HG02852 (cell line): ENCODE measurements around the gene NCKAP5.
"Not testable (repeated sequence)": the region's sequence is repeated elsewhere in the genome, so short reads cannot be mapped to it uniquely, and the experiment has no call there.

Source experiments
- ATAC-seq: cut with Tn5 transposase; IDR thresholded peaks from one replicate; pipeline ENCODE4 v1.9.1; 2021; ENCODE audit warnings: mild to moderate bottlenecking, moderate library complexity; ENCODE audit not compliant: unreplicated experiment

The NCKAP5 gene

GRCh38 chr2:133525090-133525489, 43.2 kb downstream of the NCKAP5 start:
- no peak for ATAC-seq

DNA sequence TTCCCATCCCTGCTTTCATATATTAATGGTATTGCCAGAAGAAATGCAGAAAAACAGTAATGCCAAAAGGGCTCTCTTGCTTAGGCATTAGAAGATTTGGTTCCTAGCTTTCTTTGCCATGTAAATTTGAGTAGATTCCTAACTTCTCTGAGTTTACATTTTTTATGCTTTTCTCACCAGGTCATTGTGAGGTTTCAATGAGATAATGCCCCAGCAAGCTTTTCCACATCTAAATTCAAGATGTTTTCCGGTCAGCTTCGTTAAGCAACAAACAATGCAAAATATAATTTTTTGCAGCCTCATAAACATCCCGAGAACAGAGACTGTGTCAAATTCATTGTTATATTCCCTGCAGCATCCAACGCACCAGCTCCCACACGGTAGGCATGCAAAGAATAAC, 44.9 kb downstream of the NCKAP5 start:
- no peak for ATAC-seq

- ATAC-seq, result no peak
Measured at GRCh38 chr2:133522204-133522603, 46.1 kb downstream of the NCKAP5 start.

DNA sequence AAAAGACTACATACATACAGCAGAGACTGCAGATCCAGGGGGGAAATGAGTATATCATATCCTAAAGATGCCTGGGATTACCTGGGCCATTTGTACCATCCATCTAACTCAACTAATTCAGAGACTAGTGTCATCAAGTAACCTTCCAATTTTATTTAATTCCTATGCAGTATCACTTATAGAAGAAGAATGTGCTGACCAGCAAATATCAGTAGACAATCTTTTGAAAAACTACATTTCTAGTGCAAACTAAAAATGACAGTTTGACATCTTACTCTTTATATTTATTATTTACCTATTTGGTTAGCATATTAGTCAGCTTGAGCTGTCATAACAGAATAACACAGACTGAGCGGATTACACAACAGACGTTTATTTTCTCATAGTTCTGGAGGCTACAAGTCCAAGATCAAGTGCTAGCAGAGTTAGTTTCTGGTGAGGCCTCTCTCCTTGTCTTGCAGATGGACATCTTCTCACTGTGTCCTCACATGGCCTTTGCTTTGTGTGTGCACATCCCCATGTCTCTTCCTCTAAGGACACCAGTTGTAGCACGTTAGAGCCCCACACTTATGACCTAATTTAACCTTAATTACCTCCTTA, 47.0 kb downstream of the NCKAP5 start:
- no peak for ATAC-seq

DNA sequence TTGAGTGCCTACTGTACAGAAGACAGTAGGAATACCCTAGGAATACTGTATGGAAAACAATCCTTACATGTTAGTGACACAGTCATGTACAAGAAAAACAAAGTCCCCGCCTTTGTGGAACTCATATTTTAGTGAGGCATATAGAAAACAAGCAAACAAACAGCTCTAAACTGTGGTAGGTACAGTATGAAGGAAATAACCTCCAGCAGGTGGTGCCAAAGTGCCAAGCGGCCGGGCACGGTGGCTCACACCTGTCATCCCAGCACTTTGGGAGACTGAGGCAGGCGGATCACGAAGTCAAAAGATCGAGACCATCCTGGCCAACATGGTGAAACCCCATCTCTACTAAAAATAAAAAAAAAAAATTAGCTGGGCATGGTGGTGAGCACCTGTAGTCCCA, 48.6 kb downstream of the NCKAP5 start:
- ATAC-seq, result not testable (repeated sequence)

- no peak for ATAC-seq
Measured at GRCh38 chr2:133518700-133519344, 49.4 kb downstream of the NCKAP5 start.

DNA sequence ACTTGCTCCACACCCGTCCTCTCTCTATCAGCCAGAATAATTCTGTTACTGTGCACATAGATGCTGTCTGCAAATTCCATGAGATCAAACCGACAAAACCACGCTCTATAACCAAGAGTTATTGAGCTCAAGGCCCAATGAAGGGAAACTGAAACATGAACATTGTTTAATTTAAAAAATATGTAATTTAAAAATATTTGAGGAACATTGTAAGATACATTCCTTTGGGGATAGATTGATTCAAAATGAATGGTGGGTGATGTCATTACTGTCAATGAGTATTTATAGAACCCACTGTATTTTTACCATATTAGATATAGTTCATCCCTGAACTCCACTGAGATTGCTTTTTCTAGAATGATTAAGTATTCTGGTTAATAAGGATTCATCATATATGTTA, 50.4 kb downstream of the NCKAP5 start:
- no peak for ATAC-seq

GRCh38 chr2:133516405-133517026, 51.7 kb downstream of the NCKAP5 start:
- ATAC-seq, result no peak

DNA sequence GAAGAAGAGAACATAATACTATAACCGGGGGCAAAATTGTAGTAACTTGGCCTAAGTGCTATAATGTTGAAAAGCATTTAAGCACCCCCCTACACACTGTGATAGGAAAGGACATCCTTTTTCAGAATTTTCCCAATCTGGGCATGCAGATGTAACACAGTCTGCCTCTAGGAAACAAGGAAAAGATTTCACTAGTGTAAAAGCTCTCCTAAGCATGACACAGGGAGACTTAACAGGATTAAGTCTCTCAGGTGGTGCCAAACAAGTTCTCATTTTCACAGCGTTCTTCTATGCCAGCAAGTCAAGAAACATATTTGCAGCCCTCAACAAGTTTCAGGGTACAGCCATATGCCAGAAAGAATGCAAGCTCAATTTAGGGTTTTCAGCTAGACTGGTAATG, 53.0 kb downstream of the NCKAP5 start:
- ATAC-seq, result no peak

- no peak for ATAC-seq
Measured at GRCh38 chr2:133513893-133514292, 54.4 kb downstream of the NCKAP5 start.

DNA sequence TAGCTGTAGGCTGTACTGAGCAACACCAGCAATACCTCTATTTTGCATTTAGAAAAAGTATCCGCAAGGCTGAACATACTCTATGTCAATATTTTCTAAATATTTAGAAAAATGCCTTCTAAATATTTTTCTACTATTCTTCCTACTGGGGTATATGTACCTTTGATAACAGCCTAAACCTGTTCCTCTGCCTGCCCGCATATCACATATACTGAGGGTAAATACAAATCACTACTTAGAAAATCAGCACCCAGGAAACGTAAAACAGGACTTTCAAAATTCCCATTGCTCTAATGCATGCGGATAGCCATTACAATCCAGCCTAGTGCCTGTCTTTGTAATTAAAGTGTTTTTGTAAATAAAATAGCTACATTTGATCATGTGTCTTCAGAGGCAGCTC, 56.1 kb downstream of the NCKAP5 start:
- no peak for ATAC-seq

GRCh38 chr2:133511679-133512078, 56.6 kb downstream of the NCKAP5 start:
- no peak for ATAC-seq

DNA sequence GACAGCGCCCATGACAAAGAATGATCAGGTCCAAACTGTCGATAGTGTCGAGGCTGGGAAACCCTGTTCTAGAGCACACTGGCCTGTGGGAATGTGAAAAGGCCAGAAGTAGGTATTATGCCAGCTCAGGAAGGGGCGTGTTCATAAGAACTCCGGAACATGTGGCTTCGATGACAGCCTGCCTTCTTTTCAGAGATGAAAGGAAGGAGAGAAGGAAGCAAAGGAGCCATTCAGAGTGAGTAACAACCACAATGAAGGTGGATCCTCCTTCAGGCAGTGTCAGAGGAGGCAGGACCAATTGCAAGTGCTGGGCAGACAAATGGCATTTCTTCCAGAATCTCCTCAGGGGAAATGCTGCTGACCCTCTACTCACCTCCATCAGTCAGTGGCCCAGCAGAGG, 58.5 kb downstream of the NCKAP5 start:
- ATAC-seq, result no peak

DNA sequence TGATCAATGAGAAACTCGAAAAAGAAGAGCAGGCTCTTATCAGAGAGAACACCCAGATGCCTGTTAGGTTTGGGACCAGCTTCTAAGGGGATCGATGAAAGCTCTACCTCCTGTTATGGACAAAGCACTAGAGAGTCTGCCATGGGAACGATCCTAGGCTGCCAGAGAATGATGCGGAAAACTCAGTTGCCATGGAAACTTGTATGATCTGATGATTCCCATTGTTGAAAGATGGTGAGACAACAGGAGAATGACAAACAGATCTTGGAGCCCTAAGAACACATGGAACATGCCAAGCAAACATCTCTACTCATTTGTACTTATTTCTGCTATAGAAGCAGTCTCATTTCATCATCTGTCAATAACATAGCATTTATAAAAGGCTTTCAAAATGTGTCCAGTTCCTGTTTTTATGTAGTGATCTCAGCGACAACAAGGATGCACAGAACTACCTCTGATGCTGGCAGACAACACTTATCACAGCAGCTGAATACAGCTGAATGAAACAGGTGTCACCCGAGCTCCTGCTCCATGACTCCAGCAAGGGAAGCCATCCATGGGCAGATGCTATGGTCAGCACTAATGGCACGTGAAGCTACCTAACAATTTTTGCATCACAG, 59.6 kb downstream of the NCKAP5 start:
- ATAC-seq, result no peak

- ATAC-seq, result no peak
Measured at GRCh38 chr2:133506996-133507395, 61.3 kb downstream of the NCKAP5 start.

DNA sequence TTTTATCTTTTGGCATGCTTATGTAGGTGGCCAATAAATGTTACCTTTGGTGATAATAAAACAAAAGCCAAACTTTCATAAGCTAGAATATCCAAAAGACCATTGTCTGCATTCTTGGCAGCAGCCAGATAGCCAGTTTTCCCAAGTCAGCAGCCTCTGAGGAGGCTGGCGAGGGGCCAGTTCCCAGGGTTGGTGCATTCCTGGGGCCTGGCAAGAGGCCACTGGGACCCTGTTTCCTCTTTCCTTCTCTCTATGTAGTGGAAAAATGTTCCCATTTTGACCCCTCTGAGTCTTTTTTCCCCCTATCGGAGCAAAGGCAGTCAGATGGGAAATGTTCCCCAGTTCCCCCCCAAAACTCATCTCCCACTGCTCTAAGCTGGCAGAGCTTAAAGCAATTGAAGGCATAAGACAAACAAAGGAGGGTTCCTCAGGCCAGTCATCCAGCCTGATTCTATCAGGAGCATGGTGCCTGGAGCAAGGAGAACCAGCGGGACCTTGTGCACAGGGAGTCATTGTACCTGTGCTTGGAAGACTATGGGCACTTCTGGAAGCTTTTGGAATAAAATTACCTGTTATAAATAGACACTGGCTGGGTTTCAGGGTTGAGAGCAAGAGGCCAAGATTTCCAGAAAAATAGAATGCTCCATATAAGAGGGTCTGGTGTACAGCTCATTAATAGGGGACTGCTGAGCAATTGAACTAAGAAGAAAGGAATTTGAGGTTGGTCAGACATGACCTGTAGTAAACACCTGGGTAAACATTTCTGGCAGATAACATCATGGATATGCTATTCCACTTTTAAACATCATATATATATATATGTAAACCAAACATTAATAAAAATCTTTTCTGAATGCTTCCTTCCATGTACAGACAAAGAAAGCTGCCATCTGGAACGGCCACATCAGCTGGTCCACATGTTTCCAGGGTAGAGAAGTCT, 63.4 kb downstream of the NCKAP5 start:
- ATAC-seq, result no peak

GRCh38 chr2:133503927-133504326, 64.3 kb downstream of the NCKAP5 start:
- ATAC-seq, result no peak

GRCh38 chr2:133503323-133503722, 64.9 kb downstream of the NCKAP5 start:
- peak; percentile 61 for ATAC-seq

GRCh38 chr2:133502678-133503077, 65.6 kb downstream of the NCKAP5 start:
- no peak for ATAC-seq

DNA sequence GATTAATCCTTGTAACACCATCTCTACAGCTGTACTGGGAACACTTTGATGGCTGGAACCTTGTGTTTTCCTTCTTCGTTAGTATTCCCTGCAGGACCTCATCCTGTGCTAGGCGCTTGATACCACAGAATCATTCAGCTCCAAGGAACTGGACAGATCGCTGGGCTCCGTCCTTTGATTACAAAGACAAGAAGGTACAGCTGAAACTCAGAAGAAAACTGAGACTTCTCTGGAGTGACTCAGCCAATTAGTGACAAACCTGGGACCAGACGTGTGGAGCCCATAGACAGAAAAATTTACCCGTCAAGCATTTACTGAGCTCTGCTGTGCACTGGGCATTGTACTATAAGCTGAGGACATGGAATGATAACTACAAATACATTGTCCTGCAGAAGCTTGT, 67.3 kb downstream of the NCKAP5 start:
- ATAC-seq, result no peak
